B cell (primary cell): ENCODE measurements around the gene ZFP62. TPM values are rescaled to one million over a fixed set of nuclear protein-coding genes. Genes with fewer than 3 reads are reported as not detected.

Experiments used
- ATAC-seq: fragments of 200-7000 bp; cut with Tn5 transposase; one replicate; pipeline ENCODE4 v1.10.0; 2021; ENCODE audit warnings: low read depth, mild to moderate bottlenecking, moderate number of reproducible peaks, moderate library complexity
- CTCF ChIA-PET: fragments of 350-600 bp; sonication (Branson Sonifier 250); formaldehyde crosslinking; loops from one replicate; lab custom pipeline; 2021; ENCODE audit warnings: antibody characterized with exemption, inconsistent platforms; lab: Charles Lee
- POLR2A ChIA-PET: fragments of 350-600 bp; sonication (Branson Sonifier 250); formaldehyde crosslinking; loops from one replicate; lab custom pipeline; 2021; ENCODE audit warnings: antibody characterized with exemption; lab: Charles Lee
- DNase-seq: peaks from one replicate; pipeline ENCODE4 v3.0.0; 2013
- H2AFZ ChIP-seq: 2 replicates; pipeline ENCODE4 v1.6.1; 2012; ENCODE audit warnings: mild to moderate bottlenecking, low read depth, low read length; ENCODE audit not compliant: insufficient read depth, poor library complexity, severe bottlenecking
- H3K27ac ChIP-seq, 2 donors: 1 replicate in 1 of 2; 2 replicates in 1 of 2; pipeline ENCODE4 v1.5.1; 2012 to 2013; ENCODE audit warnings: low read length in 2 of 2, mild to moderate bottlenecking in 2 of 2, moderate library complexity in 1 of 2
- H3K27me3 ChIP-seq, 4 experiments: fragments of 200-600 bp in 1 of 4; sonication (generic) in 1 of 4; replicated peaks in 1 of 4; 1 replicate in 2 of 4; 2 replicates in 2 of 4; pipeline versions ENCODE4 v1.6.1 to v1.7.0; 2013 to 2016; ENCODE audit warnings: low read length in 3 of 4, mild to moderate bottlenecking in 2 of 4, mixed read lengths in 1 of 4, moderate library complexity in 1 of 4; ENCODE audit not compliant: insufficient read depth in 4 of 4, control insufficient read depth in 3 of 4; ENCODE audit errors: control extremely low read depth in 1 of 4
- H3K36me3 ChIP-seq, 2 experiments: replicated peaks in 1 of 2; 1 replicate in 1 of 2; 2 replicates in 1 of 2; pipeline versions ENCODE4 v1.6.1 to v1.7.1; 2013; ENCODE audit warnings: low read length in 1 of 2; ENCODE audit not compliant: insufficient read depth in 2 of 2, control insufficient read depth in 1 of 2; ENCODE audit errors: control extremely low read depth in 1 of 2, extremely low read depth in 1 of 2
- H3K4me1 ChIP-seq, 2 donors: fragments of 200-600 bp in 1 of 2; sonication (generic) in 1 of 2; 1 replicate in 1 of 2; 2 replicates in 1 of 2; pipeline versions ENCODE4 v1.5.1 to v1.6.1; 2013 to 2017; ENCODE audit warnings: low read length in 2 of 2; ENCODE audit not compliant: control insufficient read depth in 2 of 2, insufficient read depth in 2 of 2
- H3K4me2 ChIP-seq: replicated peaks from 2 replicates; pipeline ENCODE3; 2012; ENCODE audit warnings: mild to moderate bottlenecking, low read depth, low read length; ENCODE audit not compliant: poor library complexity, severe bottlenecking
- H3K4me3 ChIP-seq, 5 experiments: fragments of 200-600 bp in 1 of 5; sonication (generic) in 1 of 5; 1 replicate in 3 of 5; 2 replicates in 2 of 5; pipeline versions ENCODE4 v1.5.1 to v1.7.0; 2011 to 2016; ENCODE audit warnings: low read length in 4 of 5, mild to moderate bottlenecking in 4 of 5, low read depth in 2 of 5, control low read depth in 1 of 5, moderate library complexity in 1 of 5; ENCODE audit not compliant: insufficient read depth in 1 of 5; ENCODE audit errors: control extremely low read depth in 1 of 5, extremely low read depth in 1 of 5
- H3K79me2 ChIP-seq: fragments of 200-600 bp; sonication (generic); one replicate; pipeline ENCODE4 v1.6.0; 2016; ENCODE audit warnings: low read length; ENCODE audit not compliant: control insufficient read depth, insufficient read depth
- H3K9ac ChIP-seq: fragments of 200-600 bp; sonication (generic); 2 replicates; pipeline ENCODE4 v1.6.1; 2017; ENCODE audit warnings: mild to moderate bottlenecking, low read length, moderate library complexity
- H3K9me3 ChIP-seq, 3 donors: one replicate each; pipeline versions ENCODE4 v1.6.1 to v1.7.1; 2013; ENCODE audit warnings: low read length in 2 of 3; ENCODE audit not compliant: control insufficient read depth in 2 of 3, insufficient read depth in 1 of 3; ENCODE audit errors: control extremely low read depth in 1 of 3
- H4K20me1 ChIP-seq: 2 replicates; pipeline ENCODE4 v1.6.0; 2012; ENCODE audit warnings: mild to moderate bottlenecking, low read length; ENCODE audit not compliant: insufficient read depth, control insufficient read depth, poor library complexity, severe bottlenecking
- H3K27ac Mint-ChIP-seq: one replicate; pipeline ENCODE4 v1.8.0; 2021; ENCODE audit warnings: mixed read lengths
- H3K27me3 Mint-ChIP-seq: one replicate; pipeline ENCODE4 v1.8.0; 2021; ENCODE audit warnings: mixed read lengths
- H3K4me1 Mint-ChIP-seq: one replicate; pipeline ENCODE4 v1.8.0; 2021; ENCODE audit warnings: mixed read lengths
- H3K4me3 Mint-ChIP-seq: one replicate; pipeline ENCODE4 v1.8.0; 2021; ENCODE audit warnings: mixed read lengths
- H3K9me3 Mint-ChIP-seq: one replicate; pipeline ENCODE4 v1.8.0; 2022; ENCODE audit warnings: mixed read lengths; ENCODE audit not compliant: insufficient read depth
- CTCF ChIP-seq: fragments of 200-600 bp; IDR thresholded peaks from one replicate; pipeline ENCODE4 v1.8.0; 2022; ENCODE audit warnings: antibody characterized with exemption, mild to moderate bottlenecking
- WGBS: methylation state at CpG from one replicate; pipeline ENCODE4 v1.1.5; 2013; ENCODE audit warnings: missing lambda C conversion rate; ENCODE audit not compliant: insufficient coverage; 5-methylcytosine and 5-hydroxymethylcytosine counted together
- intact Hi-C: fragments of 100-400 bp; cut with micrococcal nuclease; formaldehyde crosslinking; loops from one replicate; pipeline ENCODE4 v1.10.0; 2022
- polyA plus RNA-seq: library from polyadenylated mRNA; depleted of rRNA; stranded (reverse); fragments of >200 nt; gene quantifications from 2 replicates; pipeline ENCODE4 v1.2.3, GENCODE V29; 2012
- total RNA-seq, 2 donors: library from RNA; stranded (reverse); fragments of 120-200 nt in 1 of 2; gene quantifications; 1 replicate in 1 of 2; 2 replicates in 1 of 2; pipeline versions ENCODE4 v1.2.3 to v1.2.4, GENCODE V29; 2013 to 2022

The ZFP62 gene
- total and polyA plus RNA-seq, 2 donors (not counting 1 experiment from before 2014, with no cell fraction given), result 19.1 to 61.8 TPM

DNA sequence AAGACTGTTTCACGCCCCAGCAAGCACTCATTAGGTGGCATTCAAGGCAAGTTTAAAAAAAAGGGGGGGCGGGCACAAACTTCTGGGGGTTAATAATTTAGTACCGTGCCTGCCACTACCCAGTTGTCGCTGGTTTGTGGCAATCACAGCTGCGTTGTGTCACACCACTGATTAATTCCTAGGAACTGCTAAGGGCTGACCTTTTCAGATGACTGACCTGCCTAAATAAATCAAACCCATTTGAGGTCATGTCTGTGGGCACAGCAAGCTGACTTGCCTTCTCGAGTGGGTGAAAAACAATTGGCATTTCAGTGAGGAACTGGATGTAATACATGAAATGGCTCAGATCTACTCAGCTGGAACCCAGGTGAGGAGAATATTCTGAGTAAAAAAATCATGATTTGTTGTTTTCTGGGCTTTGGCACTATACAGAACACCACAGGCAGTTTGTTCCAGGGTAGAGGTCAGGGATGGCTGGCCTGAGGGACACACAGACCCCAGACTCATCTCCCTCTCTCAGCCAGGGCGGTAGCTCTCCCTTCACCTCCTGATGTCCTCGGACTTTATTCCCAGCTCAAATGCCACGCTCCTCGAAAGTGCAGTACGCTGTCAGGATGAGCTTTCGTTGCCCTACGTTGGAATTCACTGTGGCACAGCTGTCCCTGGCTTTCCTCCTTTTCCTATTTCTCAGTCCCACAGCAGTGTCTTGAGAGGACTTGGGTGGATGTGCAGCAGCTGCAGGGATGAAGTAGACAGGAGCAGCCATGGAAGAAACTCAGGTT lies 43.0 kb downstream of the ZFP62 start:
- Histone ChIP-seq H3K9ac (no peak overlapping the region), H3K9me3 (no peaks in the 10 kb centered on the region), H3K79me2 (peaks cover 10% of the 10 kb centered on the region), H3K4me1 (peaks cover 43 to 51% of the 10 kb centered on the region in 2 donors), H3K27ac (no peak overlapping the region), H3K4me3 (no peak overlapping the region), H2AFZ (no peak overlapping the region), H3K27me3 (no peaks in the 10 kb centered on the region), H3K4me2 (peak overlapping the region; percentile 23), H4K20me1 (no peaks in the 10 kb centered on the region), H3K36me3 (no peaks in the 10 kb centered on the region)
- no peak for TF ChIP-seq CTCF
- ATAC-seq, result peak; percentile 39
- ChIA-PET POLR2A (interaction anchor here (1.0 to 1.6 kb wide), 3 partner anchors 11 to 14 kb away, joined by 3 to 5 read pairs (median 4); no protein-coding TSS in a partner anchor), CTCF (interaction anchor here (1.0 to 2.8 kb wide), 4 partner anchors 13 to 50 kb away, joined by 3 to 22 read pairs (median 6); no protein-coding TSS in a partner anchor)
- H3K27ac Mint-ChIP-seq, result peak overlapping the region; percentile 60
- no peak for DNase-seq
- peak overlapping the region; percentile 49 for H3K4me3 Mint-ChIP-seq
- WGBS, result 61% methylated on average over 10 of the region's 13 CpGs
- no peaks in the 10 kb centered on the region for H3K9me3 Mint-ChIP-seq
- intact Hi-C loops, result no loop called here
- no peaks in the 10 kb centered on the region for H3K27me3 Mint-ChIP-seq
- peaks cover 55% of the 10 kb centered on the region for H3K4me1 Mint-ChIP-seq
